SK-N-SH (cell line): Measurements from ENCODE around the gene PEF1.

ENCODE experiments used
- CHD2 ChIP-seq: fragments of 150-350 bp; IDR thresholded peaks from 2 replicates; pipeline ENCODE4 v1.6.1; 2018; ENCODE audit warnings: low read length; ENCODE audit not compliant: partially characterized antibody
- CTCF ChIP-seq: fragments of 200-600 bp; sonication (generic); IDR thresholded peaks from 2 replicates; pipeline ENCODE4 v1.6.1; 2017; ENCODE audit warnings: antibody characterized with exemption, mild to moderate bottlenecking, moderate library complexity
- EP300 ChIP-seq, 2 experiments: IDR thresholded peaks; 2 replicates each; pipeline versions ENCODE4 v1.4.0 to v1.6.1; 2012; ENCODE audit warnings: borderline replicate concordance in 1 of 2, low read depth in 1 of 2, low read length in 1 of 2
- GABPA ChIP-seq: IDR thresholded peaks from 2 replicates; pipeline ENCODE4 v1.4.0; 2012; ENCODE audit warnings: low read depth, mild to moderate bottlenecking
- MAX ChIP-seq: IDR thresholded peaks from 2 replicates; pipeline ENCODE4 v1.4.0; 2012; ENCODE audit warnings: low read depth
- POLR2AphosphoS5 ChIP-seq: IDR thresholded peaks from 2 replicates; pipeline ENCODE4 v1.6.1; 2012; ENCODE audit warnings: low read depth, low read length
- TF ChIP-seq, protein P1 (sequence below): IDR thresholded peaks from 2 replicates; pipeline ENCODE4 v1.6.1; 2012; ENCODE audit warnings: mild to moderate bottlenecking, low read depth, low read length, moderate library complexity
- TF ChIP-seq, protein P2 (sequence below): fragments of 150-350 bp; IDR thresholded peaks from 2 replicates; pipeline ENCODE4 v1.6.1; 2017; ENCODE audit warnings: antibody characterized with exemption, low read length, low read depth, borderline replicate concordance

DNA sequence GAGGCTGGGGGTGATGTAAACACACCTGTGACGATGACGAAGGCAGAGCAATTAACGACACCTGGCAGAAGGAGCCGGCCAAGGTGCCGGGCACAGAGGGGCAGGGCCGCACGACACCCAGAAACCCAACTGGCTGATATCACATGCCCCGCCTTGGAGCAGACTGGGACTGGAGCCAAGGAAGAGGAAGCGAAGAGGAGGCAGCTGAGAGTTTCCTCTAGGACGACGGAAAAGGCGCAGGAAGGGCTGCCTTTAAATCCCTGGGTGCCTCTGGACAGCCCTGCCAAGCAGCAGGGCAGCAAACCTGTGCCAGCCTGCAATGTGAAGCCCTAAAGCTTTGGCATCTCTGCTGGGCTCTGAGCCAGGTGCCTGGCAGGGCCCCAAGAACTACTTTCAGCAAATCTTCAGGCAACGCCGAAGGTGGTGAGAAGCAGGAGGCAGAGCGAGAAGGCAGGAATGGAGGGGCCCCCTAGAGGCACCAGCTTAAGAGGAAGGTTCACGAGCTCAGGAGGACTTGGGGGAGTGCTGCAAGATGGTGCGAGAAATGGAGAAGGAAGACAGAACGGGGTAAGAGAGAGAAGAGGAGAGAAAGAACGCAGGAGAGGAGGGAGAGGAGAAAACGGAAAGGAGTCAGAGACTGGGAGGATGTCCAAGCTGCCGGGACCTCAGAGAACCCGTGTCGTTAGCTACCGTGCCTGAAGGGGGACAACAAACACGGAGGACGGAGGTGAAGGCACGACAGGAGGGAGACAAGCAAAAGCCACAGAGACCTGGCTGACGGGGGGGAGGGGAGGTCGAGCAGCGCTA, 25.3 kb upstream of the PEF1 start:
- TF ChIP-seq CHD2 = no peak
- TF ChIP-seq, protein P1, sequence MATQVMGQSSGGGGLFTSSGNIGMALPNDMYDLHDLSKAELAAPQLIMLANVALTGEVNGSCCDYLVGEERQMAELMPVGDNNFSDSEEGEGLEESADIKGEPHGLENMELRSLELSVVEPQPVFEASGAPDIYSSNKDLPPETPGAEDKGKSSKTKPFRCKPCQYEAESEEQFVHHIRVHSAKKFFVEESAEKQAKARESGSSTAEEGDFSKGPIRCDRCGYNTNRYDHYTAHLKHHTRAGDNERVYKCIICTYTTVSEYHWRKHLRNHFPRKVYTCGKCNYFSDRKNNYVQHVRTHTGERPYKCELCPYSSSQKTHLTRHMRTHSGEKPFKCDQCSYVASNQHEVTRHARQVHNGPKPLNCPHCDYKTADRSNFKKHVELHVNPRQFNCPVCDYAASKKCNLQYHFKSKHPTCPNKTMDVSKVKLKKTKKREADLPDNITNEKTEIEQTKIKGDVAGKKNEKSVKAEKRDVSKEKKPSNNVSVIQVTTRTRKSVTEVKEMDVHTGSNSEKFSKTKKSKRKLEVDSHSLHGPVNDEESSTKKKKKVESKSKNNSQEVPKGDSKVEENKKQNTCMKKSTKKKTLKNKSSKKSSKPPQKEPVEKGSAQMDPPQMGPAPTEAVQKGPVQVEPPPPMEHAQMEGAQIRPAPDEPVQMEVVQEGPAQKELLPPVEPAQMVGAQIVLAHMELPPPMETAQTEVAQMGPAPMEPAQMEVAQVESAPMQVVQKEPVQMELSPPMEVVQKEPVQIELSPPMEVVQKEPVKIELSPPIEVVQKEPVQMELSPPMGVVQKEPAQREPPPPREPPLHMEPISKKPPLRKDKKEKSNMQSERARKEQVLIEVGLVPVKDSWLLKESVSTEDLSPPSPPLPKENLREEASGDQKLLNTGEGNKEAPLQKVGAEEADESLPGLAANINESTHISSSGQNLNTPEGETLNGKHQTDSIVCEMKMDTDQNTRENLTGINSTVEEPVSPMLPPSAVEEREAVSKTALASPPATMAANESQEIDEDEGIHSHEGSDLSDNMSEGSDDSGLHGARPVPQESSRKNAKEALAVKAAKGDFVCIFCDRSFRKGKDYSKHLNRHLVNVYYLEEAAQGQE = no peak
- TF ChIP-seq, protein P2, sequence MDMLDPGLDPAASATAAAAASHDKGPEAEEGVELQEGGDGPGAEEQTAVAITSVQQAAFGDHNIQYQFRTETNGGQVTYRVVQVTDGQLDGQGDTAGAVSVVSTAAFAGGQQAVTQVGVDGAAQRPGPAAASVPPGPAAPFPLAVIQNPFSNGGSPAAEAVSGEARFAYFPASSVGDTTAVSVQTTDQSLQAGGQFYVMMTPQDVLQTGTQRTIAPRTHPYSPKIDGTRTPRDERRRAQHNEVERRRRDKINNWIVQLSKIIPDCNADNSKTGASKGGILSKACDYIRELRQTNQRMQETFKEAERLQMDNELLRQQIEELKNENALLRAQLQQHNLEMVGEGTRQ = no peak
- TF ChIP-seq CTCF = peak; percentile 37
- TF ChIP-seq POLR2AphosphoS5 = no peak
- peak; percentile 38; the same call in 1 of the 2 replicates for TF ChIP-seq MAX
- TF ChIP-seq EP300 (IDR thresholded peaks at IDR 0.05; ENCODE audit: borderline replicate concordance in 1 of 2, low read depth in 1 of 2, low read length in 1 of 2) = no peak
- no peak for TF ChIP-seq GABPA
